ENCODE data around the gene SPPL2C. TPM values are rescaled to one million over a fixed set of nuclear protein-coding genes. Genes with fewer than 3 reads are reported as not detected.
A peak's percentile ranks its signal among the peaks of the same experiment; 100 is the strongest.

SPPL2C gene
- total and polyA plus RNA-seq, 7 donors: 0.60 TPM; not detected in 6

DNA sequence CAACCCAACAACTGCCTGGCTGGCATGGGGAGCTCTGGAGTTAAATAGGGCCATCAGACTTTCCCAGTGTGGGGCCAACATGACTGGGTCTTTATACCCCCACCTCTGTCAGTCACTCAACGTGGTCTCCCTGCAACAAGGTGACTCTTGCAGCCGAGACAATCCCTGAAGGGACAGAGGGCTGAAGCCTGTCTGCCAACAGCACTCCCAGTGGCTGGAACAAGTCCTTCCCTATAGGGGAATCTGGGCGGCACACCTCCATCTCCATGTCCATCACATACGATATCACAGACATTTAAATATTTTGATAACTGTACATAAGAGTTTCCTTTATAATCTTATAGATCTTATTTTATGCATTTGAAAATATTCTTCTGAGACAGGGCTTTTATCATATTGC, 44.9 kb downstream of the SPPL2C start:
- TF ChIP-seq EP300 (IDR thresholded peaks at IDR 0.05): no peak
- no peak for TF ChIP-seq CTCF (IDR thresholded peaks at IDR 0.05)
- no peak for TF ChIP-seq POLR2A (IDR thresholded peaks at IDR 0.05)
- no peak for TF ChIP-seq POLR2AphosphoS5 (IDR thresholded peaks at IDR 0.05)

GRCh38 chr17:45893725-45894021, 49.0 kb downstream of the SPPL2C start:
- Histone ChIP-seq H3K27ac (peak overlapping the region; percentile 62 to 77 (median 74)), H3K4me1 (peaks cover 0 to 36% (median 29%) of the 10 kb centered on the region in 4 donors), H3K9me3 (no peaks in the 10 kb centered on the region), H3K27me3 (peaks cover 14 to 37% (median 27%) of the 10 kb centered on the region in 3 donors), H3K4me3 (peak overlapping the region; percentile 26 to 97 (median 82)), H3K36me3 (no peaks in the 10 kb centered on the region)
- TF ChIP-seq POLR2AphosphoS5 (IDR thresholded peaks at IDR 0.05) (no peak), POLR2A (IDR thresholded peaks at IDR 0.05) (no peak), EP300 (IDR thresholded peaks at IDR 0.05) (no peak)
- intact Hi-C loops (cut with DNase I): loop anchor here (1.0 kb wide), 1 partner anchor 56 kb away; no protein-coding TSS in a partner anchor
- no peak for DNase-seq
- WGBS, 2 donors: 41 to 61% methylated on average over 7 of the region's 7 CpGs

More for the DNA sequence above, 44.9 kb downstream of the SPPL2C start:
- intact Hi-C loops (cut with DNase I): no loop called here
- H3K27me3 ChIP-seq: peaks cover 0 to under 1% (median 0%) of the 10 kb centered on the region in 3 donors
- no peak overlapping the region for H3K27ac ChIP-seq
- H3K36me3 ChIP-seq: no peaks in the 10 kb centered on the region
- DNase-seq: no peak
- peaks cover 0 to 2% (median under 1%) of the 10 kb centered on the region in 4 donors for H3K9me3 ChIP-seq
- peaks cover 0 to 6% (median under 1%) of the 10 kb centered on the region in 4 donors for H3K4me1 ChIP-seq
- no peak overlapping the region for H3K4me3 ChIP-seq
- 19 to 41% methylated on average over 4 of the region's 4 CpGs for WGBS, 2 donors

DNA sequence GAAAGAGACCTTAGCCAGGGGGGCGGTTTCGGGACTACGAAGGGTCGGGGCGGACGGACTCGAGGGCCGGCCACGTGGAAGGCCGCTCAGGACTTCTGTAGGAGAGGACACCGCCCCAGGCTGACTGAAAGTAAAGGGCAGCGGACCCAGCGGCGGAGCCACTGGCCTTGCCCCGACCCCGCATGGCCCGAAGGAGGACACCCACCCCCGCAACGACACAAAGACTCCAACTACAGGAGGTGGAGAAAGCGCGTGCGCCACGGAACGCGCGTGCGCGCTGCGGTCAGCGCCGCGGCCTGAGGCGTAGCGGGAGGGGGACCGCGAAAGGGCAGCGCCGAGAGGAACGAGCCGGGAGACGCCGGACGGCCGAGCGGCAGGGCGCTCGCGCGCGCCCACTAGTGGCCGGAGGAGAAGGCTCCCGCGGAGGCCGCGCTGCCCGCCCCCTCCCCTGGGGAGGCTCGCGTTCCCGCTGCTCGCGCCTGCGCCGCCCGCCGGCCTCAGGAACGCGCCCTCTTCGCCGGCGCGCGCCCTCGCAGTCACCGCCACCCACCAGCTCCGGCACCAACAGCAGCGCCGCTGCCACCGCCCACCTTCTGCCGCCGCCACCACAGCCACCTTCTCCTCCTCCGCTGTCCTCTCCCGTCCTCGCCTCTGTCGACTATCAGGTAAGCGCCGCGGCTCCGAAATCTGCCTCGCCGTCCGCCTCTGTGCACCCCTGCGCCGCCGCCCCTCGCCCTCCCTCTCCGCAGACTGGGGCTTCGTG, 49.5 kb downstream of the SPPL2C start, which contains the start of gene MAPT:
MAPT (plus strand) TSS at position 533 of the 763 bp plus-strand sequence. CDS start 67,784 bp downstream, outside the sequence.
- no peaks in the 10 kb centered on the region for H3K9me3 ChIP-seq
- peak within 1 kb of the TSS; percentile 64 to 97 (median 82) for H3K4me3 ChIP-seq
- H3K36me3 ChIP-seq: no peaks in the 10 kb centered on the region
- peaks cover 14 to 37% (median 27%) of the 10 kb centered on the region in 3 donors for H3K27me3 ChIP-seq
- 2% methylated on average over 97 of the region's 97 CpGs for WGBS, 2 donors
- TF ChIP-seq POLR2AphosphoS5 (IDR thresholded peaks at IDR 0.05): peak in 2 of 4 donors; percentile 45 to 60
- TF ChIP-seq EP300 (IDR thresholded peaks at IDR 0.05): no peak
- TF ChIP-seq CTCF (IDR thresholded peaks at IDR 0.05): peak in 3 of 4 experiments; percentile 36 to 95 (median 39)
- no peak for TF ChIP-seq POLR2A (IDR thresholded peaks at IDR 0.05)
- H3K27ac ChIP-seq: peak within 1 kb of the TSS; percentile 62 to 77 (median 74)
- peak; percentile 95 for DNase-seq
- intact Hi-C loops (cut with DNase I): loop anchor here (1.0 kb wide), 1 partner anchor 55 kb away; no protein-coding TSS in a partner anchor
- peaks cover 0 to 36% (median 29%) of the 10 kb centered on the region in 4 donors for H3K4me1 ChIP-seq

- no peak for TF ChIP-seq POLR2AphosphoS5 (IDR thresholded peaks at IDR 0.05)
- no peak for TF ChIP-seq EP300 (IDR thresholded peaks at IDR 0.05)
- no peak for TF ChIP-seq POLR2A (IDR thresholded peaks at IDR 0.05)
- TF ChIP-seq CTCF (IDR thresholded peaks at IDR 0.05): no peak
- peaks cover 0 to 36% (median 29%) of the 10 kb centered on the region in 4 donors for H3K4me1 ChIP-seq
- H3K27me3 ChIP-seq: peaks cover 14 to 37% (median 27%) of the 10 kb centered on the region in 3 donors
- H3K9me3 ChIP-seq: no peaks in the 10 kb centered on the region
- 0 to 1% methylated on average over 63 of the region's 63 CpGs for WGBS, 2 donors
- intact Hi-C loops (cut with DNase I): no loop called here
- H3K36me3 ChIP-seq: no peaks in the 10 kb centered on the region
- peak overlapping the region; percentile 64 to 97 (median 82) for H3K4me3 ChIP-seq
- peak overlapping the region in 2 of 4 donors; percentile 66 to 77 for H3K27ac ChIP-seq
- DNase-seq: no peak
Measured at GRCh38 chr17:45895304-45895968, 50.8 kb downstream of the SPPL2C start.

All from sigmoid colon (tissue), 7 donors.